NCI-H2081 treated with DMSO at 0.1 percent for 48 hours (cell line): Measurements from ENCODE around the gene FIG4.
"Not testable (repeated sequence)": the region's sequence is repeated elsewhere in the genome, so short reads cannot be mapped to it uniquely, and the experiment has no call there.

Experiments
- DNase-seq: peaks from one replicate; lab custom pipeline; 2025; lab: John Stamatoyannopoulos, UW

Gene FIG4

DNA sequence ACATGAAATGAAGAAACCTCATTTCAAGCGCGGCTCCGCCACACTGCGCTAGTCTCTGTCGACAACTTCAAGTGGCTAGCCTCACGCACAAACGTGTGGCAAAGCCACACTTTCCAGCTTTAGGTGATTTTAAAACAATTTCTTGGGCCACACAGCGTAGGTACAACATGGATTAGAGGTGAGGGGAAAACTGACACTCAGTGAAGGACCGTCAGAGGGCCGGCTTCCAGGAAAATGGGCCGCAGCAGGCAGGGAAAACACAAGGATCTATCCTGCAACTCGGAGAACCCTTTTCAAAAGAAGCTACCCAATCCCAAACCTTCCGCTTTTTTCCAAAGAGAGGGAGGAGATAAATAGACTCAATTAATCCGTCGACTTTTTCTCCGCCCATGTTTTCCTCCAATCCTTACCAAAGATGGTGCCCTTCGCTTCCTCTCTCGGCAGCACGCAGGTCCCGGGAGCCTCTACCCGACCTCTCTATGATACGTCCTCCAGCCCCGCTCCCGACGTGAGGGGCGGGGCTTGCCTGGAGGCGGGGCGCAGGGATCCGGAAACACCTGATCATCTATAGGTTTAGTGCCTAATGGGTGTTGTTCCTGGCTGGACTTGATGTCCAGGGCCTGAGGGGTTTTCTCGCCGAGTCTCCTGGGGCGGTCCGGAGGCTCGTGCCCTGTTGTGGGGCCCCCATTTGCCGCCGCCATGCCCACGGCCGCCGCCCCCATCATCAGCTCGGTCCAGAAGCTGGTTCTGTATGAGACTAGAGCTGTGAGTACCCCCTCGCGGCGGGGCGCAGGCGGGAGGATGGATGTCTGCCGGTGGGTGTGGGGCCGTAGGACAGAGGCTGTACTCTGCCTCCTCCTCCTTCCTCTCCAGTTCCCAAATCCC is at the start of gene FIG4, which contains the start of gene AK9:
TSS of gene FIG4 (plus strand) at position 560 of the 885 bp plus-strand sequence. CDS start at position 700, 140 bp downstream.
TSS of gene AK9 (minus strand) at position 466 of the 885 bp plus-strand sequence. CDS start 15,457 bp downstream, outside the sequence.
- peak; percentile 30 for DNase-seq

DNA sequence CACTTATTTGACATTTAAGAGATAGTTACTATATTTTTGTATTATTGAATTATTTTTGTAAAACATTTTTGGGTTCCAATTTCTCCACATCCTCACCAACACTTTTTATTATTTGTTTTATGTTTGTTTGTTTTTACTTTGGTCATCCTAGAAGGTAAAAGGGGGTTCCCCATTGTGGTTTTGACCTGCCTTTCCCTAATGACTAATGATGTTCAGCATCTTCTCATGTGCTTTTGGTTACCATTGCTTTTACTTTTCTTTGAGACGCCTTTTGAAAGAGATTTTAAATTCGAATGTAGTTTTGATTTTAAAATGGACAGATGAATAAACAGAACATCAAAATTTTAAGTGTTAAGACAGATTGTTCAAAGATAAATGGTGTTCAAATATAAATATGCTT is 47.0 kb upstream of the FIG4 start:
- no peak for DNase-seq

DNA sequence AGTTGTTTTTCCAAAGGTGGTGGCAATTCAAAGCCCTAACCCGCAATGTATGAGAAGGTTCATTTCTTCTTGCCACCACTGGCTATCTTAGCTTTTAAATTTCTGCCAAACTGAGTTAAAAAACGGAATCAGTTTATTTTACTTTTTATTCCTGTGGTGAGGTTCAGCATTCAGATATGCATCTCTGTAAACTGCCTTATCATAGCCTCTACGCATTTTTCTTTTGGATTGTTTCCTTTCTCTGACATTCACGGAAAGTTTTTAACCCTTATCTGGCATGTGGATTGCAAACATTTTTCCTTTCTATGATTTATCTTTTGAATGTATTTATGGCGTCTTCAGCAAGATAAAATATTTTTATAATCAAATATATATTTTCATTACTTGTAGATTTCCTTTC is 37.8 kb upstream of the FIG4 start:
- no peak for DNase-seq

DNA sequence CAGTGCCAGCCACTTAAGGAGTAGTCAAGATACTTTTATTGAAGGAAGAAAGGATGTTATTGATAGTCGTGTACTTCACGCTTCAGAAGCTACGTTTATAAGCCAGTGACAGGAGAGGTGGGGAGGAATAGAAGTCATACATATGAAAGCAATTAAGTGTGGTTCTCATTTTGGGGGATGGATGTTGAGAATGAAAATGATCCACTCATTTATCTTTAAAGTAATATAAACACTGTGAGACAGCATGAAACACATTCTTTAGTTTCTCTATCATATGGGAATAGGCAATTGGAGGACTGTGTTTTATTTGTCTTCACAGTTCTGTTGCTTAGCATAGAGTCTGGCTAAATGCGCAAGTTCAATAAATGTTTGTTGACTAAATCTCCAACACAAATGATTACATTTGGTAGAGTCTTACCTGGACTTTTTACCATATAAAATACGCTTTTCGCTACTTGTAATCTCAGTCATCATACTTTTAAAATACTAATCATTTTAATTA is 35.3 kb upstream of the FIG4 start:
- no peak for DNase-seq

DNA sequence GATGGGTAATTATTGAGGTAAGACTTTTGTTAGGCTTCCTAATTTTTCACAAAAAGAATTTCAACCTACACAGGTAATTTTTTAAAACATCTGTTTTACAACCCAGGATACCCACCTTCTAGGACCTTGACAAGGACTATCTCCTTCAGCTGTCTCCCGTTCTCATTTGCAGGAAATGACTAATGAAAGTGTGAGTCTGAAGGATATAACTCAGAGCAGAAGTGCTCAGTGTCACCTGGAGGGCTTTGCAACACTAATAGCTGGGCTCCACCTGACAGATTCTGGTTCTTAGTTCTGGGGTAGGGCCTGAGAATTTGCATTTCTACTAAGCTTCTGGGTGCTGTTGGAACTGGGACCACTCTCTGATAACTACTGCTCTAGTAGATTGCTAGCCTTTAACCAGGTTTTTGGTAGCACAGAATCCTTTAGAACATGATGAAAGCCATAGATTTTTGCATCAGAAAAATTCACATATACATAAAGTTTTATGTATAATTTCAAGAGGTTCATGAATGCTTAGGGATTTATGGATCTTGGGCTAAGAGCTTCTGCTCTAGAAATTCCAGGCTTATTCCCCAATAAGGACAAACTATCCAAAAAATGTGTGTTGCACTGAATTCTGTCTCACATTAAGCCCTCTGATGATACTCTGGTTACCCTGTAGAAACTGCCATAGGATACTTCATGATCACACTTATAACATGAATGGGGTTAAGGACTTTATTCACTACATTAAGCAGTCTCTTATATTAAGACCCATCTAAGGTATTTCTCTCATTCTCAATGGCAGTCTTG is 30.4 kb upstream of the FIG4 start:
- no peak for DNase-seq

DNA sequence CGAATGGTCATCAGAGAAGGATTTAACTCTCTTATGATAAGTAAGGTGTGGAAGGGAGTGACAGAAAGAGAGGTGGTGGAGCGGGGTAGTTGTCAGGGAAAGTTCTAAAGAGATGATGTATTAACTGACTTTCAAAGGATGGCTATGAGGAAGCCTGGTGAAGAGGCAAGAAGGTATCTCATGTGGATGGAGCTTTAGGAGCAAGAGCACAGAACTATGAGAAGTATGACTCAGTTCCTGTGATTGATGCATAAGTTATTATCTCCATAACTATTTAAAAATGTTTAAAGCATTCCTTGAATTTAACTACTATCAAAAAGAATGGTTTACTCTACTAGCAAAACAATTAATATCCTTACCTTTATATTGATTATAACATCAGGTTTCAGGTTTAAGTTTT is 28.9 kb upstream of the FIG4 start:
- DNase-seq = no peak

DNA sequence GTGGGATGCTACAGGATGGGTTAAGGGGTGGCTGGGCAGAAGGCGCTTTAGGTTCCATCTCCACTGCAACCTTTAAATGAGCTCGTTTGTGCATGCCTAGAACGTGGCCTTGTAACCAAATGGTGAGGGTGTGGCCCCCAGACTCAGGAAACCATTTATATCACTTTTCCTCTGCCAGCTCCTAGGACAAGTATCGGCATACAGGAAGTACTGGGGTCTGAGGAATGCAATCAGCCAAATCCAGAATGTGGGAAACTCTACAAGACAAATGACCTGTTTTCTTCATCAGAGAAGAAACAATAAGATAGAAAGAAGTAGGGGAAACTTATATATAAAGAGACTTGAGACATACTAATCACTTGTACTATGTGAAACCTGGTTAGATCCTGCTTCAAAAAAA is 21.3 kb upstream of the FIG4 start:
- no peak for DNase-seq

DNA sequence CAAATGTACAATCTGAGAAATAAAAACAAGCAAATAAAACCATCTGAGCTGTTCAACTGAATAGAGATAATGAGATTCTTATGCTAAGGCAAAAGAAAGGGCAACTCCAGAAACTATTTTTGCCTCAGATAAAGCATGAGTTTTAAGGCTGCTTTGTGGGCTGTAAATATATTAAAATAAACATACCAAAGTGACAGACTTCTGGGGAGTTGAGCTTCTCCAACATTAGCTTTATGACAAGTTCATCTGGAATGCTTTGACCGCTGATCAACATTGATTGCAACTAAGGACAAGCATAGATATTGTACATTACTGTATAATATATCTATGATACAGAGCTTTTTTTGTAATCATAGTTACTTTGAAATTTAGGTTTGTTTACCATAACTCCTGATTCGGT is 19.4 kb upstream of the FIG4 start:
- no peak for DNase-seq

DNA sequence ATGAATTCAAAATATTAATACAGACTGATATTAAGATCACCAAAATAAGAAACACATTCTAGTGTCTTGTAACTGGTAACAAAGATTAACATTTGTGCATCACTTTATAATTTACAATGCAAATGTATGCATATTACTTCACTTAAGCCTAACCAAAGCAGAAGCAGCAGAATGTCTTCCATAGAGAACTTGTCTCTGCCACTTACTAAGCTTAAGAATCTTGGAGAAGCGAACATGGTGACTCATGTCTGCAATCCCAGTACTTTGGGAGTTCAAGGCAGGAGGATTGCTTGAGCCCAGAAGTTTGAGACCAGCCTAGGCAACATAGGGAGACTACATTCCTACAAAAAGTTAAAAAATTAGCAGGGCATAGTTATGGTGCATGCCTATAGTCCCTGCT is 18.9 kb upstream of the FIG4 start:
- DNase-seq = no peak

DNA sequence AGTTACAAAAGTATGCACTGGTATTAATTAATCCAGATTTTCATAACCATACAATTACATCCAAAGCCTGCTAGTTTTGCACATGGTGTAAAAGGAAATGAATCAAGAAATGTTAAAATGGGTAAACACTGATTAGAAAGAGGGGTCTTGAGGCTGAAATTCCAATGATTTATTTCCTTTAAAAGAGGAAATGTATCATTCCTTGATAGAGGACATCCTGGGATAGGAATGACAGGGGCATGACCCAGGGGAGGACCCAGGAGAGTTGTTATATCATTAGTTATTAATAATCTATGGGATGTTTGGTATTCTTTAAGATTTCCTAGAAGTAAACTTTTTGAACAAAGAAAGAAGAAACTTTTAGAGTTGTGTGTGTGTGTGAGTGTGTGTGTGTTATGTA is 18.3 kb upstream of the FIG4 start:
- no peak for DNase-seq

DNA sequence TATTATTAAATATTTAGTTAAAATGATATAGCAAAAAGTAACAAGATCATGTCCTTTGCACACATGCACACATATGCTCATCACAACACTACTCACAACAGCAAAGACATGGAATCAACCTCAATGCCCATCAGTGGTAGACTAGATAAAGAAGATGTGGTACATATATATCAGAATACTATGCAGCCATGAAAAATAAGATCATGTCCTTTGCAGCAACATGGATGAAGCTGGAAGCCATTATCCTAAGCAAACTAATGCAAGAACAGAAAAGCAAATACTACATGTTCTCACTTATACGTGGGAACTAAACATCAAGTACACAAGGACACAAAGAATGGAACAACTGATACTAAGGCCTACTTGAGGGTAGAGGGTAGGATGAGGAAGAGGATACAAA is 14.4 kb upstream of the FIG4 start:
- no peak for DNase-seq

DNA sequence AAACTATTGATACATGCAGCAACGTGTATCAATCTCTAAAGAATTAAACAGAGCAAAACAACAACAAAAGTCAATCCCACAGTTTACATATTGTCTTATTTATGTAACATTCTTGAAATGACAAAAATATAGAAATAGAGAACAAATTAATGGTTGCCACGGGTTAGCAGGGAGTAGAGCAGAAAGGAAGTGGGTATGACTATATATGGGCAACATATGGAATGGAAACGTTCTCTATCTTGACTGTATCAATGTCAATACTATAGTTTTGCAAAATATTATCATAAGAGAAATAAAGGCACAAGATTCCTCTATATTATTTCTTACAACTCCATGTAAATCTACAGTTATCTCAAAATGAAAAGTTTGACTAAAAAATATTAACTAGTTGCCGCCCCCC is 12.9 kb upstream of the FIG4 start:
- DNase-seq = no peak

DNA sequence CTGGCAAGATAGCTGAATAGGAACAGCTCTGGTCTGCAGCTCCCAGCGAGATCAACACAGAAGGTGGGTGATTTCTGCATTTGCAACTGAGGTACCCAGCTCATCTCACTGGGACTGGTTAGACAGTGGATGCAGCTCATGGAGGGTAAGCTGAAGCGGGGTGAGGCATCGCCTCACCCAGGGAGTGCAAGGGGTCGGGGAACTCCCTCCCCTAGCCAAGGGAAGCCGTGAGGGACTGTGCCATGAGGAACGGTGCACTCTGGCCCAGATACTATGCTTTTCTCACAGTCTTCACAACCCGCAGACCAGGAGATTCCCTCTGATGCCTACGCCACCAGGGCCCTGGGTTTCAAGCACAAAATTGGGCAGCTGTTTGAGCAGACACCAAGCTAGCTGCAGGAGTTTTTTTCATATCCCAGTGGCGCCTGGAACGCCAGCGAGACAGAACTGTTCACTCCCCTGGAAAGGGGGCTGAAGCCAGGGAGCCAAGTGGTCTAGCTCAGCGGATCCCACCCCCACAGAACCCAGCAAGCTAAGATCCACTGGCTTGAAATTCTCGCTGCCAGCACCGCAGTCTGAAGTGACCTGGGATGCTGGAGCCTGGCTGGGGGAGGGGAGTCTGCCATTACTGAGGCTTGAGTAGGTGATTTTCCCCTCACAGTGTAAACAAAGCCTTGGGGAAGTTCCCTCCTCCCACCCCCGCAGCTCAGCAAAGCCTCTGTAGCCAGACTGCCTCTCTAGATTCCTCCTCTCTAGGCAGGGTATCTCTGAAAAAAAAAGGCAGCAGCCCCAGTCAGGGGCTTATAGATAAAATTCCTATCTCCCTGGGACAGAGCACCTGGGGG is 12.2 kb upstream of the FIG4 start:
- not testable (repeated sequence) for DNase-seq

DNA sequence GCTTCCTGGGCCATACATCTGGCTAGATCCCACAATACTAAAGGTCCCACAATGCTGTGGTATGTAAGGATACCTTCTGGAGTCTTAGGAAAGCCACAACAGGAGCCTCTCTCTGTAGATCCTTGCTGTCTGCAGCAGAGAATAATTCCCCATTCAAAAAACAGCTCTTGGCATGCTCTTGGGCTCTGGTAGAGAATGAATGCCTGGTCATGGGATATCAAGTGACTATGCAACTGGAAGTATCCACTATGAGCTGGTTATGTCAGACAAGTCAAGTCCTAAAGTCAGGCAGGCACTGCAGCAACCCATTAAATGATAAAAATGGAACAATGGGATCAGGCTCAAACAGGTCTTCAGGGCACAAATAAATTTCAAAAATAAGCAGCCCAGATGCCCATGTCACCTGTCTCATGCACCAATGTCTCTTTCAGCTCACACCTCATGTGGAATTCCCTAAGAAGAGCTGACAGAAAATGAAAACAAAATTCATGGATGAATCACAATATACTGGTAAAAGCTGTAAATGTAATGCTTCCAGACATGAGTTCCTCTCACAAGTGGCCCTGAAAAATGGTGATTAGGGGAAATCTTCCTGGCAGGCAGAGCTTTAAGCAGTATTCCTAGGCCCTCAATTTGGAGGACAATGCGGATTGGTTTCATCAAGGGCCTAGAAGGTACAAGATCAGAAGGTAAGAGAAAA is 4.4 kb upstream of the FIG4 start:
- no peak for DNase-seq

DNA sequence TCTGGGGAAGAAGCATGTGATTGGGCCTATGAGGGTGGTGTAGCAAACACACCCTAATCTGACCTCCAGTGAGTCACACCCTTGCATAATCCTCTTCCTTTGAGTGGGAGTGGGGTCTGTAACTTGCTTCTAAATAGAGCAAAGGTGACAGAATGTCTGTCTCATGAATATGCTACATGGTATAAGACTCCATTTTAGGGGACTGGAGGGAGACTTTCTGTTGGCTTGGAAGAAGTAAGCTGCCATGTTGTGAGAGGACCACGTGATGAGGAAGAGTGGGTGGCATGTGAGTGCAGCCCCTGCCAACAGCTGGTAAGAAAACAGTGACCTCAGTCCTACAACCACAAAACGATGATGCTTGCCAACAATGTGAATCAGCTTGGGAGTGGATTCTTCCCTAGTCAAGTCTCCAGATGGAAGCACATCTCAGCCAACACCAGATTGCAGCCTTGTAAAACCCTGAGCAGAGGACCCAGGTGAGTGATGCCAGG is 3.8 kb upstream of the FIG4 start:
- no peak for DNase-seq

DNA sequence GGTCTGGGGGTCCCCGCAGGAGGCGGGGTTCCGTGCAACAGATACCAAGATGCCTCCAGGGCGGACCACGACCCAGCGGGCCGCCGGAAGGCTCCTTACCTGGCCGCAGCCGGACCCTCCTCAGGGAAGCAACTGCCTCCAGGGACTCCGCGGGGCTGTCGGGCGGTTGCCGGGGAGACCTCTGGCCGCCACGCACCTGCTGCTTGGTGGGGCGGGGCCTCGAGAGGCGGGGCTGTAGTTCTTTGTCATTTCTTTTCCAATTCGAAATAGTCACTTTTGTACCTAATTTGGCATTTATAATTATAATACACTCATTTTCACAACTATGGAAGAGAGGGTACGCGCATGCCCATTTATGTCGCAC is 741 bp upstream of the FIG4 start:
- DNase-seq = no peak

DNA sequence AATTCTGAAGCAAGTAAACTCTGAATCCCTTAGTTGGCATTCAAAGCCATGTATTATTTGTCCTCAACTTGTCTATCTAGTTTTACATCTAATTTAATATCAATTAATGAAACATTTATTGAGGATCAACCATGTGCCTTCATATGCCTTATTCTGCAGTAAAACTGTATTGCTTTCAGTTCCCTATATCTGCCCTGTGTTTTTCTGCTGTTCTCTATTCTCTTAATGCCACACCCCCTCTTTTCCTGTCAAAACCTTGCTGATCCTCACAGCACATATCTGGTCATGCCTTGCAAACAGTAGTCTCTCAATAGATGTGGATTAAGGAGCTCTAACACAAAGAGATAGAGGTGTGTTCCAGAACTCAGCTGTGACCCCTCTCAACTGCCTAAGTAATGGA is 2.0 kb downstream of the FIG4 start:
- no peak for DNase-seq

DNA sequence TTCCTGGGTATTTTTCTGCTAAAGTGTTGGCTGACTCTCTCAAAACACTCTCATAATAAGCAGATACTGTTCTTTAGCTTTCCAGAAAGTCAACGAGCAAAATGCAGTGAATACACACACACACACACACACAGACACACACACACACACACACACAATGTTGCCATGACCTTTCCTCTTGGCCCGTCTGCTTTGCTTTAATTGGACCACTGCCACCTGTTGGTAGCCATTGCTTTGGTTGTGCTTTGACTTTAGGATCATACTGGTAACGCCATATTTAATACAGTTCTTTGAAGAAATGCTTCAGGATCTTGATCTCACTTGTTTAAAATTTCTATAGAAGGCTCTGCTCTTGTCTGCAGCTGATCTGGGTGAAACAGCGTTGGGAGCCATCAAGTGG is 4.4 kb downstream of the FIG4 start:
- no peak for DNase-seq

DNA sequence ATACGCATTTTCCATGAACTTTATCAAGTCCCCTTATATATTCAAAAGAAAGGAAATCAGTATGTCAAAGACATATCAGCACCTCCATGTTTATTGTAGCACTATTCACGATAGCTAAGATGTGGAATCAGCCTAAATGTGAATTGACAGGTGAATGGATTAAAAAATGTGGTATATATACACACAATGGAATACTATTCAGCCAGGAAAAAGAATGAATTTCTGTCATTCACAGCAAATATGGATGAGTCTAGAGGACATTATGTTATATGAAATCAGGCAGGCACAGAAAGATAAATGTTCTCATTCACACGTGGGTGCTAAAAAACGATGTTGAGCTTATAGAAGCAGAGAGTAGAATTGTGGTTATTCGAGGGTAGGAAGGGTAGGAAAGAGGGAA is 5.3 kb downstream of the FIG4 start:
- DNase-seq = no peak

DNA sequence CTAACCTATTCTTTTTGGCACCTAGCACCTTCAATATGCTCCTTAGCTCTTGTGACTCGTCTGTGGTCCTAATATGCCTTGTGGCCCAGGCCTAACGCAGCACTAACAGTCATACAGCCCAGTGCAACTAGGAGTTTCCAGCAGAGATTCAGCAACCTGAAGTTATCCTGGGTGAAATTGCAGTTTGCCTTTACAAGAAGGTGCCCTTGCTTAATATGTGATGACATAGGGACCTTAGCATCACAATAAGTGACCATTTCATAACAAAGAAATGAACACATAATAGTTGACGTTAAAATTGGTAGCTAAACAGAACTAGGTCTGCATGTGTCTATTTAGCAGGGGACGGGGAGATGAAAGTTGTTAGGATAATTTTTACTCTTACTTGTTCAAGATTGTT is 10.1 kb downstream of the FIG4 start:
- no peak for DNase-seq

DNA sequence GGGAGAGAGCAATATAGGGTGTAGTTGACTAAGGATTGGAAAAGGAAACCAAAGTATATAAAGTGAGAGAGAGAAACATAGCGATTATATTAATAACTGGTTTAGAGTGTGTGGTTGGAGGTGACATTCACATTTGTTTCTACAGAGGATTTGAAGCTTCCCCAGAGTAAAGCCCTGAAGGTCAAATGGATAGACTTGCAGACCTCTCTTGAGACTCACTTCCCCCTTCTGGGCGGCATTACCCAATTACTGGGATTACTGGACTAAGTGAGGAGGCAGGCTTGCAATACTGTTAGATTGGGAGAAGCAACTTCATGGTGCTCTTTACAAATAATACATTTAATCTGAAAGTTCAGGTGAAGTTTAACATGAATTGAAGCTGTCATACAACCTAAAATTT is 10.7 kb downstream of the FIG4 start:
- no peak for DNase-seq
